Suppressor macrophage (primary cell): ENCODE data around the gene HUS1B.
"Not testable (repeated sequence)": the region's sequence is repeated elsewhere in the genome, so short reads cannot be mapped to it uniquely, and the experiment has no call there.

ENCODE experiments used
- DNase-seq, 4 experiments: peaks; one replicate each; pipeline ENCODE4 v3.0.0-alpha.2; 2020 to 2022
- total RNA-seq, 17 experiments: gene quantifications; one replicate each; lab custom pipeline; 2026; ENCODE audit warnings: mixed read lengths in 6 of 17, inconsistent platforms in 3 of 17; lab: John Stamatoyannopoulos, UW

HUS1B gene
- total RNA-seq: 0.10 to 0.88 (median 0.34) reads per million in 17 experiments

DNA sequence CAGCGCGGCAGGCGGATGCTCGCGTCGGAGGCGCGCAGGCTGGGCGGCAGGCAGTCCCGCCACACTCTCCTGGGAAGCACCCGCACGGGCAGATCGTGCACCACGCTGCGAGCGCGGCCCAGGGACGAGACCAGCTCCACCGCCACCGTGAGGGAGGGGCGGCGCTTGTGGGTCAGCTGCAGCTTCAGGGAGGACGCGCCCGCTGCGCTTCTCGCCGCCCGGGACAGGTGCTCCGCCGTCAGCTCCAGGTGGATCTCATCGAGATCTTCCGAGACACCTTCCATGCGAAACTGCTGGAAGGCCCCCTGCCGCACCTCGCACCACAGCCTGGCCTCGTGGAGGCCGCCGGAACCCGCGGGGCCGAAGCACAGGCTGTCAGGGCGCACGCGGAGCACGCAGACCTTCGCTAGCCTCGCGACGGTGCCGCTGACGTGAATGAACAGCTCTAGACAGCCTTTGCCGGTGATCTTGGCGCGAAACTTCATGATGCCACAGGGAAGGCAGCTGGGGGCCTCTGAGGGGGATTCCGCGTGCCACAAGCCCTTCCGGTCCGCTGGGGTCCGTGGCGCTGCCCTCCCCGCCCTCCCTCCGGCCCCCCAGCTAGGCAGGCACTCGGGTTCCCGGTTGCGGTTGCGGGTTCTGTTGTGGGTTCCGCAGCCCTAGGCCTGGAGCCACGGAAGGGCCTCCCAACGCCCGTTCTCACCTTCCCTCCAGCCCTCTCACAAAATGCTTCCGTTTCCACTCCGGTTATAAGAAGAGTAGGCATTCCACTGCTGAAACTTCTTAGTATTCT, at the start of gene HUS1B:
Gene HUS1B, minus strand, starts transcription at position 641 of the 793 bp plus-strand sequence. Its CDS starts 156 bp downstream, at position 485.
- no peak for DNase-seq

- no peak for DNase-seq
These were observed 49.2 kb upstream of the HUS1B start for GRCh38 chr6:706146-706545.

DNA sequence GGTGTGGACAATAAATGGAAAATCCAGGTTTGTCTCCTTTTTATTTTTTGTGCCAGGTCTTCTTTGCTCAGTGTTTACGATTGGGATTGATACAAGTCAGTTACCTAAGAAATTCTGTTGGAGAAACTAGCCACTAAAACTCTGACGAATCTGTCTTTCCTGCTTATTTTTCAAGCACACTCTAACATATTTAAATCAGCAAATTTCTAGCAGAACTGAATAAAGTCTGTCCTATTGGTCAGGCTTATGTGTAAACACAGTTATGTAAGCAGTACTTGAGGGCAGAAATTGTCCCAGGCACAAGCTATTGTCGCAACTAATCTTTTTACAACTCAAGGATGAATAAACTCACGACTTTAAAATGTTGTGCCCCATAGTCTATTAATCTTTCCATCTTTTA, 48.1 kb upstream of the HUS1B start:
- no peak for DNase-seq

- DNase-seq: no peak
These were observed 47.1 kb upstream of the HUS1B start for GRCh38 chr6:704046-704445.

GRCh38 chr6:703552-703951, 46.7 kb upstream of the HUS1B start:
- DNase-seq: no peak

- no peak for DNase-seq
These were observed 45.0 kb upstream of the HUS1B start for GRCh38 chr6:701700-702479.

- DNase-seq: no peak
These were observed 44.3 kb upstream of the HUS1B start for GRCh38 chr6:701215-701614.

DNA sequence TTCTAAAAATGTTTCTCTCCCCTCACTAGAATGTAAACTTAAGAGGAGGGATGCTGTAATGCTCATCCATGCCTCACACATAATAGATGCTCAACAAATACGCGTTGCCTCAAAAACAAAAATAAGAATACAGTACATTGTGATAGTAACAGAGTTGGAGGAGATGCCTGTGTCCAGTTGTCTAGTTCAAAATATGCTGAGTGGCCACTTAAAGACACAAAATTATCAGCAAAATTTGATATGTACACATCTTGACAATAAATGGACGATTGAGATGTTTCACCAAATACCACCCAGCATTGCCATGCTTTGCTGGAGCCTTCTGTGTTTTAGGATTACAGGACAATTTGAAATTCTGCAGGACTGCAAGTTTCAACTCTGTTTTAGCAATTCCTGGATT, 43.6 kb upstream of the HUS1B start:
- no peak for DNase-seq

GRCh38 chr6:699319-699718, 42.4 kb upstream of the HUS1B start:
- peak in 1 of 4 experiments; percentile 27 for DNase-seq

GRCh38 chr6:694431-695126, 37.7 kb upstream of the HUS1B start:
- not testable (repeated sequence) for DNase-seq

GRCh38 chr6:693723-694009, 36.8 kb upstream of the HUS1B start:
- no peak for DNase-seq

GRCh38 chr6:692858-693722, 36.2 kb upstream of the HUS1B start, which contains the start of gene EXOC2:
TSS of gene EXOC2 (minus strand) at chr6:693139. CDS start at chr6:637818, 55,321 bp downstream.
- peak; percentile 90 to 95 (median 92) for DNase-seq

DNA sequence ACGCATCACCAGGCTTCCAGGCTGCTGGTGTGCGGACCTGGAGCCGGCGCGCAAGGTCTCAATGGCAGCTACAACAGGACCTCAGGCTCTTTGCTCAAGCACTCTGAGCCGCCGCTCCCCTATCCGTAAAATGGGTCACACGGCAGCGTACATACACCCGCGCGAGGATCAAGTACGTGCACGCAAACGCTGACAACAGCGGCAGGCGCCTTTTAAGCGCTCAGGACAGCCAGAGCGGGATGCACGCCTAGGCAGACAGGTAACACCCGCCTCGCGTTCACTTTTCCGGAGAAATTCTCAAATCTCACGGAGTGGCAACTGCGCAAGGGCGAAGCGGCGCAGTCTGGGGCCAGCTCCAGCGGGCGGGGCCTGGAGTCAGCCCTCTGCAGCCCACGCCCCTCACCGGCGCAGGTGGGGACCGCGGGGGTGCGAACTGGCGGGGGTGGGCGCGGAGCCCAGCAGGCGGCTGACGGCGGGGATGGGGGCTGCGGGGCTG, 35.5 kb upstream of the HUS1B start:
- DNase-seq: peak; percentile 46 to 71 (median 62)

DNA sequence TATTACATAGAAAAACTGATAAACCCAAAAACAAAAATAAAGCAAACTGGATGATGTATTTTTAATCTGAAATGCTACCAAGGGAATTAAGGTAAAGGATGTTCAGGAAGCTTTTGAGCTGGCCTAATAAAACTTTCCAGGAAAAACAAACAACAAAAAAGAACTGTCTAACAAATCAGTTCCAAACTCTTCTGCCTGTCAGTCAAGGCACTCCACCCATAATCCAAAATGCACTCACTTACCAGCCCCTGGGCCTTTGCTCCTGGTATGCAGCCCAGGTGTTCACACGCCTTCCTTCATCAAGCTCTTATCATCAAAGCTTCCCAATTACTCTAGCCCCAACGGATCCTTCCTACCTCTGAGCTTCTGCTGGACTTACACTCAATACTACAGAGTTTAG, 32.3 kb upstream of the HUS1B start:
- DNase-seq: no peak

DNA sequence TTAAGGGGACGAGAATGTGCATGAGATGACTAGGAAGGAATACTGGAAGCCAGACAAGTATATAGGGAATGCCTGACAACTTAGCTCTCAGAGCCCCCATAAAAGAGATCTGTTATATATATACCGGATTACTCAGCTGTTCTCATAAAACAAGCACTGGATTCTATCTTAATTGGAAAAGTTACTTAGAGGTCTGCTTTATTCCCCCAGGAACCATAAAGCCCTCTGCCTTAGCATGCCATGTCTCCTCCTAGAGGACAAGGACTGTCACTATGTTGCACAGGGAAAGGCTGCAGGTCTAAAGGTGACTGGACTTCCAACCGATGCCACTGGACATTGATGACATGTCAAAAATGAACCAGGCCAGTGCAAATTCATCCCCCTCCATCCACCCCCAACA, 29.6 kb upstream of the HUS1B start:
- no peak for DNase-seq

DNA sequence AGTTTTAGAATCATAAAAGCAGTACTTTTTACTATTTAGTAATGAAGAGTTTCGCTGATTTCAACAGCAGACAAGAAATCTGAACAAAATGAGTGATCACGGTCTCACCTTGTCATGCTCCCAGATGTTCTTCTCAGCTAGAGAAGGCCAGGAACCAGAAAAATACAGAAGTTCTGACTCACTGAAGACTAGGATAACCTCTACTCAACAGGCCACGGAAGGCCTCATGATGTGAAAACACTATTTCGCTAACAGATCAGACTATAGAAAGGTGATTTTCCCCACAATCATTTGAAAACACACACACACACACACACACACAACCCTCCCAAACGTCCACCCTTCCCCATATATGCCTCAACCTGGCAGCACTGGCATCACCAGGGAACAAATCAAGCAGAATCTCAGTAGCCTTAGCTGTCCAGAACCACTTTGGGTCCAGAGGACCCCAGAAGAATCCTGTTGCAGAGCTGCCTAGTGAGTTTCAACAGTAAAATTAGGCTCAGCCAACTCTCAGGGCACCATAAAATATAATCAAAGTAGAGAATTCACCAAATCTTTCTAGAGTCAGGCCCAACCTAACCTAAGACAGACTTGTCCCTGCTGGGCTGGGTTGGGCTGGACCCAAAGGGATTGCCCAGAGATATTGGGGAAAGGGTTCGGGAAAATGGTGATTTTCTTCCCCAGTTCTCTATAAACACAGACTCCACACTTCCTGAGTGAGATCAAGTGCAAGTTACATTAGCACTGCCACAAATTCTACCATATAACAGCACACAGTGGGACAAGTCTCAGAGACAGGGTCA, 28.1 kb upstream of the HUS1B start:
- DNase-seq: peak; percentile 2 to 28 (median 6)

DNA sequence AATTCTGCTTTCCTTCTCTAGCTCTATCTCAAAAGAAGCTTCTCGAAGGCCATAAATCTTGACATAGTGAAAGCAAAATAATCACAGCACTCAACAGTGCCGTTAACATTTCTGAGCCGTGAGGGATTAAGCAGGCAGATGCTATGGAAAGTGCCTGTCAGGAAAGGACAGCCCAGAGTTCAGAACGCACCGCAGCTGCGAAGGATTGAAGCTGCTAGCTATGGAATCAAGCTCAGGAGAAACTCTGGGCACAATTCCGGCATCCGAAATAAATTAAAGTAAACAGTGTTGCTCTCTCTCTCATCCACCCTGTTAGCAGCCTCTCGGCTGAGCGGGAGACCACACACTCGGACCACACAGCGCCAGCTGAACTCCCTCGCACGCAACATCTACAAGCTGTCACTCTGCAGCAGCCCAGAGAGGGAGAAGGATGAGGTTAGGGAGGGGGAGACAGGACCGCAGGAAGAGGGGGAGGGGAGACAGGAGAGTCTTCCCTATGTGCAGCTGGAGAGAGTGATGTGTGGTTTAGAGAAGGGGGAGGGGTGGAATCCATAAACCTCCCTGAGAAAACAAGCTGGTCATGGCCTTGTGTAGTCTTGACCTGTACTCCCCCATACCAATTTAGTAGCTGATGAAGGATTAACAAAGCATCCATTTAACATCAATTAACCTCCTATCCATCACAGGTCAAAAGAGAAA, 27.0 kb upstream of the HUS1B start:
- peak in 1 of 4 experiments; percentile 3 for DNase-seq

- no peak for DNase-seq
These were observed 23.9 kb upstream of the HUS1B start for GRCh38 chr6:680666-681340.

- no peak for DNase-seq
These were observed 23.4 kb upstream of the HUS1B start for GRCh38 chr6:680251-680650.

DNA sequence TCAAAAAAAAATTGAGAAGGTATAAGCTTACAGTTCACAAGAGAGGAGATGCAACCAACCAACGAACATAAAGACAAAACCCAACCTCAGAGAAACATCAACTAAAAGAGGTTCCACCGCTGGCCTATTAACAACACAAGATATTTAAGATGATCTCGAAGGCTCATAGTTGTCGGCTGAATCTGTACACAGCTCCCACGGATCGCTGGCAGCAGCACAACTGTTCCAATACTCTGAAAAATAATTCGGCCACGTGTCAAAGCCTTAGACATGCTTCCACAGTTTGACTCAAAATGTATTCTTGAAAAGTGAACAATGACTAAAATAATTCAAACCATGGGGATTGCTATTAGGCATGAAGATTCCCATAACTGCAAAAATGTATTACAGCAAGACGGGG, 22.4 kb upstream of the HUS1B start:
- DNase-seq: no peak
